Right cardiac atrium (tissue), 5 donors: Measurements from ENCODE around the gene ZDHHC7. TPM values are rescaled to one million over a fixed set of nuclear protein-coding genes. Genes with fewer than 3 reads are reported as not detected.

Source experiments
- ATAC-seq, 2 donors: fragments of 200-7000 bp; cut with Tn5 transposase; one replicate each; pipeline versions ENCODE4 v1.8.0 to v1.9.1; 2020; ENCODE audit warnings: moderate library complexity in 2 of 2, mild to moderate bottlenecking in 1 of 2
- DNase-seq, 3 donors: peaks; one replicate each; pipeline ENCODE4 v3.0.0-alpha.2; 2020
- H3K27ac ChIP-seq: one replicate; pipeline ENCODE4 v1.5.1; 2013; ENCODE audit warnings: mild to moderate bottlenecking, low read length, control low read depth, moderate library complexity
- H3K27me3 ChIP-seq: one replicate; pipeline ENCODE4 v1.6.1; 2013; ENCODE audit not compliant: control insufficient read depth, insufficient read depth
- H3K4me1 ChIP-seq: one replicate; pipeline ENCODE4 v1.6.1; 2013; ENCODE audit warnings: low read length; ENCODE audit not compliant: control insufficient read depth, insufficient read depth
- H3K4me3 ChIP-seq: one replicate; pipeline ENCODE4 v1.5.1; 2013; ENCODE audit warnings: low read length, control low read depth
- H3K9me3 ChIP-seq: one replicate; pipeline ENCODE4 v1.6.1; 2013; ENCODE audit warnings: low read length; ENCODE audit not compliant: control insufficient read depth
- WGBS: extraction: QIAGEN DNeasy Blood & Tissue Kit; methylation state at CpG from one replicate; pipeline ENCODE4 v1.1.7; 2013; 5-methylcytosine and 5-hydroxymethylcytosine counted together
- intact Hi-C, 4 donors: fragments of 100-400 bp; cut with DNase I; formaldehyde crosslinking; loops; one replicate each; pipeline versions ENCODE4 v1.11.0 to v1.14.0; 2022 to 2023
- polyA plus RNA-seq: library from polyadenylated mRNA; stranded (reverse); fragments of 200-250 nt; gene quantifications from one replicate; pipeline ENCODE4 v1.2.3, GENCODE V29; 2013
- total RNA-seq, 4 donors: library from RNA; stranded (reverse); fragmentation: NEBNext Ultra II Directional; extraction: Animal tissue kit (Norgen Biotek cat#: 25700); gene quantifications; one replicate each; pipeline ENCODE4 v1.2.1, GENCODE V29; 2021
- donor health status: healthy with polysubstance abuse.
- donor health status: DM: no; HTN: yes; CAD: no.
- donor health status: DM: no; HTN: no; CAD: no.
- donor health status: DM: no; HTN: yes; CAD: no; lungs with severe emphysema.
- donor health status: DM: yes; HTN: yes; CAD: no.

Gene ZDHHC7
- total and polyA plus RNA-seq, 5 donors: 19.4 to 39.2 (median 36.3) TPM

- Histone ChIP-seq H3K27ac (no peak overlapping the region), H3K9me3 (no peaks in the 10 kb centered on the region), H3K4me1 (peaks cover 3% of the 10 kb centered on the region), H3K27me3 (no peaks in the 10 kb centered on the region), H3K4me3 (no peak overlapping the region)
- peak in 1 of 3 donors; percentile 28 for DNase-seq
- WGBS: 87% methylated on average over 12 of the region's 12 CpGs
- ATAC-seq: no peak
- intact Hi-C loops: no loop called here
Observed at GRCh38 chr16:84975066-84975465, 36.3 kb downstream of the ZDHHC7 start.

GRCh38 chr16:84973776-84974523 is 37.4 kb downstream of the ZDHHC7 start:
- no peak overlapping the region for H3K27ac ChIP-seq
- H3K4me1 ChIP-seq: peaks cover 3% of the 10 kb centered on the region
- ATAC-seq (no peak), DNase-seq (peak in 2 of 3 donors; percentile 11 to 56)
- no peak overlapping the region for H3K4me3 ChIP-seq
- WGBS: 92% methylated on average over 23 of the region's 23 CpGs
- H3K27me3 ChIP-seq: no peaks in the 10 kb centered on the region
- intact Hi-C loops: loop anchor here in 1 of 4 donors (5.0 kb wide), 1 partner anchor 217 kb away; no protein-coding TSS in a partner anchor
- H3K9me3 ChIP-seq: no peaks in the 10 kb centered on the region

GRCh38 chr16:84973236-84973635 is 38.1 kb downstream of the ZDHHC7 start:
- DNase-seq: peak in 1 of 3 donors; percentile 41
- intact Hi-C loops: loop anchor here in 1 of 4 donors (5.0 kb wide), 1 partner anchor 216 kb away; no protein-coding TSS in a partner anchor
- Histone ChIP-seq H3K9me3 (no peaks in the 10 kb centered on the region), H3K27ac (no peak overlapping the region), H3K27me3 (no peaks in the 10 kb centered on the region), H3K4me1 (peaks cover 3% of the 10 kb centered on the region), H3K4me3 (no peak overlapping the region)
- ATAC-seq: peak in 1 of 2 donors; percentile 2
- WGBS: 85% methylated on average over 15 of the region's 15 CpGs

DNA sequence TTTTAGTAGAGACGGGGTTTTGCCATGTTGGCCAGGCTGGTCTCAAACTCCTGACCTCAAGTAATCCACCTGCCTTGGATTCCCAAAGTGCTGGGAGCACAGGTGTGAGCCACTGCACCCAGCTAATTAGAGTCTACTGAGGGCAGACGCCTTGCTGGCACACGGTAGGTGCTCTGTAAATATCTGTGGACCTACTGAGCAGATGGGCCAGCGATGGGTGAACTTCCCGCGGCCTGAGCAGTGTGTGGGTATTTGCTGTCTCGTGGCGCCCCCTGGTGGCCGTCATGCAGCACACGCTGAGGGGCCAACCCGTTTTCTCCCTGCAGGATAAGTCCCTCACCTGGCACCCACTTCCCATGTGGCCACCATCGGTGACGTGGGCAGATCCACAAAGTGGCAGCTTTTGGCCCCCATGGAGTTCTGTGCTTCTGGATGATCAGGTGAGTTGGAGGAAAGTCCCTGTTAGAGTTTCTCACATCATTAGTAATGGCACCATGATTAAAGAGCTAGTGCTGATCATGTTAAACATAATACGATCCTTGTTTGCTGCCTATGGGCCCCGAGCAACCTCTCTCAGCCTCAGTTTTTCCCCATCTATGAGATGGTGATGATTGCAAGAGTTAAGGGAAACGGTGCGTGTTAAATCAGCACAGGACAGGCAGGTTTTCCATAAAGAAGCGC is 40.7 kb downstream of the ZDHHC7 start:
- Histone ChIP-seq H3K4me3 (no peak overlapping the region), H3K27ac (no peak overlapping the region), H3K27me3 (no peaks in the 10 kb centered on the region), H3K4me1 (peaks cover 3% of the 10 kb centered on the region), H3K9me3 (no peaks in the 10 kb centered on the region)
- ATAC-seq (peak; percentile 80 to 82), DNase-seq (peak; percentile 83 to 92 (median 91))
- whole genome bisulfite sequencing: 22% methylated on average over 18 of the region's 18 CpGs
- intact Hi-C loops: loop anchor here in 3 of 4 donors (2.0 to 5.0 kb wide), 3 partner anchors 46 to 216 kb away; no protein-coding TSS in a partner anchor

- no peak for ATAC-seq
- intact Hi-C loops: no loop called here
Observed at GRCh38 chr16:84967828-84968227, 43.5 kb downstream of the ZDHHC7 start.

DNA sequence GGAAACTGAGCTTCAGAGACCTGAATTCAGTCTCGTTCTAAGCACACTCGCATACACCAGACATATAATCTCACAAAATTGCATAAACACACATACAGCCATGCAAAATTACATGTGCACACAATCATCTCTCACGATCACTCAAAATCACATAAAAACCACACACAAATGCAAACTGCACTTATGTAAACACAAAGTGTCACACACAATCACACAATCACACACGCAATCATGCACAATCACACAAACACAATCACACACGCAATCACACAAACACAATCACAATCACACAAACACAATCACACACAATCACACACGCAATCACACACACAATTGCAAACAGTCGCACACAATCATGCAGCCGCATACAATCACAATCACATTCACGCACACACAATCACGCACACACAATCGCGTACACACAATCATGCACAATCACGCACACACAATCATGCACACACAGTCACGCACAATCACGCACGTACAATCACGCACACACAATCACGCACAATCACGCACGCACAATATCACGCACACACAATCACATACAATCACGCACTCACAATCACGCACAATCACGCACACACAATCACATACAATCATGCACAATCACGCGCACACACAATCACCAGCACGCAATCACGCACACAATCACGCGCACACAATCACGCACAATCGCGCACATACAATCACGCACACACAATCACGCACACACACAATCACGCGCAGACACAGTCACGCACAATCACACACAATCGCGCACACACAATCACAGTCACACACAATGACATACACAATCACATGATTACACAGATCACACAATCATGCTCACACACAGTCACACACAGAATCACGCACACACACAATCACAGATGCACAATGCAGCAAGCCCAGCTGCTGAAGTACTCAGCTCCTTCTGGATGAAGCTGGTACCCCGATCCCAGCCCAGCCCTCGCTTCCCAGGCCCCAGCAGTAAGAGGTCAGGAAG is 45.6 kb downstream of the ZDHHC7 start:
- H3K4me1 ChIP-seq: no peaks in the 10 kb centered on the region
- no peaks in the 10 kb centered on the region for H3K27me3 ChIP-seq
- no peak overlapping the region for H3K27ac ChIP-seq
- intact Hi-C loops: no loop called here
- DNase-seq: peak in 2 of 3 donors; percentile 3 to 22
- H3K4me3 ChIP-seq: no peak overlapping the region
- no peaks in the 10 kb centered on the region for H3K9me3 ChIP-seq
- WGBS: 90% methylated on average over 43 of the region's 43 CpGs
- no peak for ATAC-seq

More at GRCh38 chr16:84967828-84968227, 43.5 kb downstream of the ZDHHC7 start:
- H3K4me1 ChIP-seq: peaks cover 3% of the 10 kb centered on the region
- no peak overlapping the region for H3K27ac ChIP-seq
- H3K9me3 ChIP-seq: no peaks in the 10 kb centered on the region
- WGBS: 76% methylated on average over 16 of the region's 16 CpGs
- H3K27me3 ChIP-seq: no peaks in the 10 kb centered on the region
- no peak overlapping the region for H3K4me3 ChIP-seq
- DNase-seq: peak in 2 of 3 donors; percentile 30 to 33

GRCh38 chr16:84964386-84965128 is 46.8 kb downstream of the ZDHHC7 start:
- intact Hi-C loops: no loop called here
- ATAC-seq: peak in 1 of 2 donors; percentile 7
- WGBS: 92% methylated on average over 19 of the region's 19 CpGs

GRCh38 chr16:84963066-84963465 is 48.3 kb downstream of the ZDHHC7 start:
- DNase-seq: peak in 2 of 3 donors; percentile 2 to 5
- intact Hi-C loops: no loop called here
- Histone ChIP-seq H3K4me3 (no peak overlapping the region), H3K9me3 (no peaks in the 10 kb centered on the region), H3K27ac (no peak overlapping the region), H3K4me1 (no peaks in the 10 kb centered on the region), H3K27me3 (no peaks in the 10 kb centered on the region)
- 64% methylated on average over 8 of the region's 8 CpGs for WGBS
- no peak for ATAC-seq

More at GRCh38 chr16:84964386-84965128, 46.8 kb downstream of the ZDHHC7 start:
- H3K9me3 ChIP-seq: no peaks in the 10 kb centered on the region
- peak in 2 of 3 donors; percentile 18 to 21 for DNase-seq
- H3K4me1 ChIP-seq: no peaks in the 10 kb centered on the region
- H3K4me3 ChIP-seq: no peak overlapping the region
- H3K27me3 ChIP-seq: no peaks in the 10 kb centered on the region
- H3K27ac ChIP-seq: no peak overlapping the region

- intact Hi-C loops: no loop called here
Observed at GRCh38 chr16:84960942-84961341, 50.4 kb downstream of the ZDHHC7 start.

More at GRCh38 chr16:84960942-84961341, 50.4 kb downstream of the ZDHHC7 start:
- no peak overlapping the region for H3K4me3 ChIP-seq
- no peaks in the 10 kb centered on the region for H3K4me1 ChIP-seq
- no peaks in the 10 kb centered on the region for H3K9me3 ChIP-seq
- H3K27me3 ChIP-seq: no peaks in the 10 kb centered on the region
- no peak overlapping the region for H3K27ac ChIP-seq
- 85% methylated on average over 4 of the region's 4 CpGs for WGBS
- ATAC-seq (no peak), DNase-seq (peak in 1 of 3 donors; percentile 11)
